ENCODE measurements around the gene PLA2G2C.

Gene PLA2G2C

GRCh38 chr1:20152599-20152930 is 33.8 kb downstream of the PLA2G2C start:
- no peak for DNase-seq (ENCODE audit: low spot score)

- peak; percentile 64 for DNase-seq (ENCODE audit: low spot score)
Measured at GRCh38 chr1:20151906-20152598, 34.3 kb downstream of the PLA2G2C start.

GRCh38 chr1:20150969-20151368 is 35.3 kb downstream of the PLA2G2C start:
- no peak for DNase-seq (ENCODE audit: low spot score)

GRCh38 chr1:20150326-20150705 is 36.0 kb downstream of the PLA2G2C start:
- no peak for DNase-seq (ENCODE audit: low spot score)

GRCh38 chr1:20149601-20150325 is 36.6 kb downstream of the PLA2G2C start:
- DNase-seq (ENCODE audit: low spot score), result no peak

GRCh38 chr1:20148571-20149500 is 37.5 kb downstream of the PLA2G2C start:
- no peak for DNase-seq (ENCODE audit: low spot score)

GRCh38 chr1:20147846-20148570 is 38.3 kb downstream of the PLA2G2C start:
- no peak for DNase-seq (ENCODE audit: low spot score)

- no peak for DNase-seq (ENCODE audit: low spot score)
Measured at GRCh38 chr1:20143734-20144565, 42.4 kb downstream of the PLA2G2C start.

- DNase-seq (ENCODE audit: low spot score), result no peak
Measured at GRCh38 chr1:20143318-20143717, 43.0 kb downstream of the PLA2G2C start.

GRCh38 chr1:20142001-20142710 is 44.2 kb downstream of the PLA2G2C start:
- no peak for DNase-seq (ENCODE audit: low spot score)

- no peak for DNase-seq (ENCODE audit: low spot score)
Measured at GRCh38 chr1:20141466-20141865, 44.9 kb downstream of the PLA2G2C start.

GRCh38 chr1:20141001-20141400 is 45.3 kb downstream of the PLA2G2C start:
- DNase-seq (ENCODE audit: low spot score), result no peak

GRCh38 chr1:20139776-20140612 is 46.3 kb downstream of the PLA2G2C start:
- DNase-seq (ENCODE audit: low spot score), result no peak

- no peak for DNase-seq (ENCODE audit: low spot score)
Measured at GRCh38 chr1:20138961-20139550, 47.3 kb downstream of the PLA2G2C start, which contains the start of gene PLA2G2F. Gene PLA2G2F (plus strand): TSS chr1:20139323. CDS start chr1:20139428, 105 bp downstream.

GRCh38 chr1:20138346-20138745 is 48.0 kb downstream of the PLA2G2C start:
- DNase-seq (ENCODE audit: low spot score), result no peak

- DNase-seq (ENCODE audit: low spot score), result no peak
Measured at GRCh38 chr1:20137604-20138003, 48.7 kb downstream of the PLA2G2C start.

GRCh38 chr1:20137055-20137454 is 49.3 kb downstream of the PLA2G2C start:
- no peak for DNase-seq (ENCODE audit: low spot score)

GRCh38 chr1:20136249-20136648 is 50.1 kb downstream of the PLA2G2C start:
- DNase-seq (ENCODE audit: low spot score), result no peak

- no peak for DNase-seq (ENCODE audit: low spot score)
Measured at GRCh38 chr1:20134995-20135394, 51.3 kb downstream of the PLA2G2C start.

Measured in COLO829 (cell line).